HEK293 (cell line): Measurements from ENCODE around the gene LRRC10B.

ENCODE experiments used
- CTCF ChIA-PET: fragments of 350-600 bp; formaldehyde crosslinking; extraction: SDS; loops from one replicate; lab custom pipeline; 2021; ENCODE audit warnings: antibody characterized with exemption; lab: Yijun Ruan, JAX
- POLR2A ChIA-PET: fragments of 300-600 bp; formaldehyde crosslinking; extraction: SDS; loops from one replicate; lab custom pipeline; 2020; ENCODE audit warnings: antibody characterized with exemption, inconsistent platforms; lab: Yijun Ruan, JAX
- H3K27ac ChIP-seq: fragments of 200-500 bp; sonication (Bioruptor generic); 2 replicates; pipeline ENCODE4 v1.5.1; 2014; ENCODE audit warnings: low read depth, low read length, control low read depth, inconsistent platforms; ENCODE audit errors: extremely low read depth
- H3K36me3 ChIP-seq, 2 experiments: fragments of 200-500 bp in 1 of 2; sonication (Bioruptor generic) in 1 of 2; 1 replicate in 1 of 2; 2 replicates in 1 of 2; pipeline ENCODE4 v1.5.1; 2014 to 2017; ENCODE audit warnings: inconsistent platforms in 2 of 2, low read length in 2 of 2; ENCODE audit not compliant: control insufficient read depth in 2 of 2, insufficient read depth in 1 of 2
- H3K4me1 ChIP-seq: fragments of 200-500 bp; sonication (Bioruptor generic); 2 replicates; pipeline ENCODE4 v1.5.1; 2014; ENCODE audit warnings: mild to moderate bottlenecking, low read length, inconsistent platforms; ENCODE audit not compliant: control insufficient read depth, insufficient read depth
- H3K4me3 ChIP-seq: 2 replicates; pipeline ENCODE4 v1.5.1; 2011; ENCODE audit warnings: low read depth, mild to moderate bottlenecking, control low read depth, low read length, moderate library complexity
- H3K9me3 ChIP-seq: fragments of 200-500 bp; sonication (Bioruptor generic); 2 replicates; pipeline ENCODE4 v1.5.1; 2014; ENCODE audit warnings: low read depth, low read length, inconsistent platforms; ENCODE audit not compliant: control insufficient read depth, insufficient read depth
- AEBP2 ChIP-seq: fragments of 450-650 bp; formaldehyde crosslinking; IDR thresholded peaks from 2 replicates; pipeline ENCODE4 v1.5.1; 2016; ENCODE audit warnings: missing biosample characterization, missing genetic modification characterization, borderline replicate concordance
- CTCF ChIP-seq: fragments of 450-650 bp; formaldehyde crosslinking; IDR thresholded peaks from 2 replicates; pipeline ENCODE4 v1.5.1; 2016; ENCODE audit warnings: missing biosample characterization, missing genetic modification characterization
- EGR2 ChIP-seq: fragments of 450-650 bp; formaldehyde crosslinking; IDR thresholded peaks from 2 replicates; pipeline ENCODE4 v1.5.1; 2016; ENCODE audit warnings: low read depth, missing biosample characterization, missing genetic modification characterization
- MYNN ChIP-seq: fragments of 450-650 bp; formaldehyde crosslinking; IDR thresholded peaks from 2 replicates; pipeline ENCODE4 v1.5.1; 2016; ENCODE audit warnings: missing biosample characterization, missing genetic modification characterization, borderline replicate concordance
- SALL2 ChIP-seq: fragments of 450-650 bp; formaldehyde crosslinking; IDR thresholded peaks from 2 replicates; pipeline ENCODE4 v1.5.0; 2017; ENCODE audit warnings: missing biosample characterization, mild to moderate bottlenecking, missing genetic modification characterization, borderline replicate concordance
- ZBTB11 ChIP-seq: fragments of 450-650 bp; formaldehyde crosslinking; conservative IDR thresholded peaks from 2 replicates; pipeline ENCODE4 v1.5.1; 2016; ENCODE audit warnings: low read depth, missing biosample characterization, missing genetic modification characterization
- ZNF184 ChIP-seq: fragments of 450-650 bp; IDR thresholded peaks from 2 replicates; pipeline ENCODE4 v1.5.1; 2018; ENCODE audit warnings: missing biosample characterization, mild to moderate bottlenecking, missing genetic modification characterization
- ZNF23 ChIP-seq: fragments of 450-650 bp; formaldehyde crosslinking; IDR thresholded peaks from 2 replicates; pipeline ENCODE4 v1.5.1; 2016; ENCODE audit warnings: missing biosample characterization, missing genetic modification characterization, borderline replicate concordance
- ZNF341 ChIP-seq: fragments of 450-650 bp; formaldehyde crosslinking; IDR thresholded peaks from 2 replicates; pipeline ENCODE4; 2016; ENCODE audit warnings: low read depth, missing biosample characterization, missing genetic modification characterization
- ZNF629 ChIP-seq: fragments of 450-650 bp; formaldehyde crosslinking; IDR thresholded peaks from 2 replicates; pipeline ENCODE4 v1.5.1; 2017; ENCODE audit warnings: missing biosample characterization, missing genetic modification characterization
- ZNF776 ChIP-seq: fragments of 450-650 bp; formaldehyde crosslinking; IDR thresholded peaks from 2 replicates; pipeline ENCODE4 v1.5.0; 2017; ENCODE audit warnings: missing biosample characterization, missing genetic modification characterization, borderline replicate concordance

LRRC10B gene

GRCh38 chr11:61480994-61481335 is 27.6 kb upstream of the LRRC10B start:
- H3K9me3 ChIP-seq: no peaks in the 10 kb centered on the region
- no peak overlapping the region for H3K4me3 ChIP-seq
- H3K4me1 ChIP-seq: no peaks in the 10 kb centered on the region
- ChIA-PET POLR2A (interaction anchor here (0.6 to 1.1 kb wide), 2 partner anchors 30 to 220 kb away, joined by 3 read pairs; no protein-coding TSS in a partner anchor), CTCF (interaction anchor here (0.6 to 11.7 kb wide), 7 partner anchors 8 to 158 kb away, joined by 3 to 325 read pairs (median 5); partner anchors contain the start of gene LRRC10B)
- TF ChIP-seq ZNF341 (tag by site-specific recombination): no peak
- TF ChIP-seq MYNN (tag by site-specific recombination): peak; percentile 93
- TF ChIP-seq EGR2 (tag by site-specific recombination): peak; percentile 35; the same call in 1 of the 2 replicates
- no peak overlapping the region for H3K27ac ChIP-seq
- H3K36me3 ChIP-seq: no peaks in the 10 kb centered on the region

- Histone ChIP-seq H3K4me1 (no peaks in the 10 kb centered on the region), H3K27ac (no peak overlapping the region), H3K9me3 (no peaks in the 10 kb centered on the region), H3K4me3 (no peak overlapping the region), H3K36me3 (no peaks in the 10 kb centered on the region)
- ChIA-PET POLR2A (no interaction called here), CTCF (interaction anchor here (0.5 to 11.7 kb wide), 13 partner anchors 15 to 168 kb away, joined by 3 to 325 read pairs (median 3); partner anchors contain the start of gene LRRC10B)
- TF ChIP-seq ZBTB11 (tag by site-specific recombination) (no peak), SALL2 (tag by site-specific recombination) (no peak), ZNF23 (tag by site-specific recombination) (no peak), ZNF629 (no peak)
Observed at GRCh38 chr11:61481806-61482205, 26.7 kb upstream of the LRRC10B start.

GRCh38 chr11:61482513-61482912 is 26.0 kb upstream of the LRRC10B start:
- Histone ChIP-seq H3K36me3 (no peaks in the 10 kb centered on the region), H3K9me3 (no peaks in the 10 kb centered on the region), H3K27ac (no peak overlapping the region), H3K4me3 (no peak overlapping the region), H3K4me1 (no peaks in the 10 kb centered on the region)
- POLR2A ChIA-PET: no interaction called here
- TF ChIP-seq AEBP2 (tag by site-specific recombination): no peak
- peak; percentile 21; the same call in 1 of the 2 replicates for TF ChIP-seq CTCF (tag by site-specific recombination)
- CTCF ChIA-PET: interaction anchor here (0.7 to 11.7 kb wide), 17 partner anchors 10 to 167 kb away, joined by 3 to 325 read pairs (median 3); partner anchors contain the start of gene LRRC10B

- CTCF ChIA-PET: interaction anchor here (0.6 to 2.4 kb wide), 8 partner anchors 17 to 371 kb away, joined by 3 to 14 read pairs (median 4); partner anchors contain the start of gene LRRC10B
- no peaks in the 10 kb centered on the region for H3K36me3 ChIP-seq
- POLR2A ChIA-PET: no interaction called here
- no peak for TF ChIP-seq ZNF776 (tag by site-specific recombination)
- TF ChIP-seq ZNF184 (tag by site-specific recombination): no peak
- TF ChIP-seq, all 188 proteins: peak for 0
- no peak overlapping the region for H3K4me3 ChIP-seq
- no peaks in the 10 kb centered on the region for H3K9me3 ChIP-seq
- H3K4me1 ChIP-seq: no peaks in the 10 kb centered on the region
- H3K27ac ChIP-seq: no peak overlapping the region
Observed at GRCh38 chr11:61484541-61484940, 24.0 kb upstream of the LRRC10B start.
